H1 (cell line): ENCODE data around the gene BPGM. TPM values are rescaled to one million over a fixed set of nuclear protein-coding genes. Genes with fewer than 3 reads are reported as not detected.

Experiments
- CTCF ChIA-PET: fragments of 300-600 bp; sonication (Branson Sonifier 250); formaldehyde crosslinking; loops from one replicate; lab custom pipeline; 2021; ENCODE audit not compliant: partially characterized antibody; lab: Charles Lee
- POLR2A ChIA-PET: fragments of 300-600 bp; sonication (Branson Sonifier 250); formaldehyde crosslinking; loops from one replicate; lab custom pipeline; 2021; ENCODE audit warnings: inconsistent platforms; ENCODE audit not compliant: partially characterized antibody; lab: Charles Lee
- DNase-seq, 2 experiments: peaks; one replicate each; pipeline versions ENCODE4 v3.0.0 to v3.0.0-alpha.2; 2010 to 2022; ENCODE audit warnings: low spot score in 2 of 2, low read depth in 1 of 2, mixed read lengths in 1 of 2
- FAIRE-seq: peaks from 2 replicates; lab custom pipeline; 2011; peaks lifted over from hg19 to GRCh38; lab: Jason Lieb, UNC
- H2AFZ ChIP-seq: 2 replicates; pipeline ENCODE4 v1.8.1; 2012; ENCODE audit warnings: low read length, inconsistent platforms
- H2AK5ac ChIP-seq: 2 replicates; pipeline ENCODE4 v1.6.1; 2013; ENCODE audit warnings: low read depth, low read length
- H2BK120ac ChIP-seq: replicated peaks from 2 replicates; pipeline ENCODE3; 2013; ENCODE audit warnings: low read depth, low read length, inconsistent platforms
- H2BK12ac ChIP-seq: 2 replicates; pipeline ENCODE4 v1.6.1; 2013; ENCODE audit warnings: low read depth, low read length
- H2BK15ac ChIP-seq: 2 replicates; pipeline ENCODE4 v1.6.1; 2013; ENCODE audit warnings: low read length
- H2BK20ac ChIP-seq: 2 replicates; pipeline ENCODE4 v1.6.1; 2013; ENCODE audit warnings: low read length
- H2BK5ac ChIP-seq: 2 replicates; pipeline ENCODE4 v1.6.1; 2013; ENCODE audit warnings: low read depth, low read length
- H3K14ac ChIP-seq: 2 replicates; pipeline ENCODE4 v1.6.1; 2013; ENCODE audit warnings: inconsistent platforms; ENCODE audit not compliant: insufficient read length
- H3K18ac ChIP-seq: 2 replicates; pipeline ENCODE4 v1.6.1; 2013; ENCODE audit warnings: low read length; ENCODE audit errors: extremely low read depth
- H3K23ac ChIP-seq: 2 replicates; pipeline ENCODE4 v1.6.1; 2013; ENCODE audit warnings: inconsistent platforms; ENCODE audit not compliant: insufficient read length
- H3K23me2 ChIP-seq: 2 replicates; pipeline ENCODE4 v1.6.1; 2013; ENCODE audit warnings: low read depth, low read length
- H3K27ac ChIP-seq: 2 replicates; pipeline ENCODE4 v1.6.1; 2011; ENCODE audit warnings: low read depth, low read length, inconsistent platforms
- H3K27me3 ChIP-seq, 4 experiments: replicated peaks in 1 of 4; 1 replicate in 1 of 4; 2 replicates in 3 of 4; pipeline versions ENCODE4 v1.6.1 to v1.8.1; 2011 to 2013; ENCODE audit warnings: low read length in 3 of 4, mild to moderate bottlenecking in 3 of 4, inconsistent platforms in 2 of 4, mixed read lengths in 2 of 4, moderate library complexity in 1 of 4; ENCODE audit not compliant: control insufficient read depth in 3 of 4, insufficient read depth in 3 of 4; ENCODE audit errors: extremely low read depth in 1 of 4
- H3K36me3 ChIP-seq, 4 experiments: 2 replicates each; pipeline versions ENCODE4 v1.6.1 to v1.8.1; 2011 to 2013; ENCODE audit warnings: mild to moderate bottlenecking in 4 of 4, low read length in 3 of 4, moderate library complexity in 2 of 4, control low read depth in 1 of 4, inconsistent platforms in 1 of 4; ENCODE audit not compliant: insufficient read depth in 4 of 4, control insufficient read depth in 2 of 4
- H3K4ac ChIP-seq: replicated peaks from 2 replicates; pipeline ENCODE3; 2013; ENCODE audit warnings: low read length, low read depth, mixed read lengths, inconsistent platforms; ENCODE audit not compliant: insufficient read length
- H3K4me1 ChIP-seq, 4 experiments: replicated peaks in 1 of 4; 1 replicate in 1 of 4; 2 replicates in 3 of 4; pipeline versions ENCODE4 v1.6.1 to v1.8.1; 2011 to 2013; ENCODE audit warnings: low read length in 3 of 4, inconsistent platforms in 2 of 4, mixed read lengths in 1 of 4; ENCODE audit not compliant: insufficient read depth in 4 of 4, control insufficient read depth in 3 of 4
- H3K4me2 ChIP-seq, 2 experiments: 2 replicates each; pipeline versions ENCODE4 v1.6.1 to v1.8.1; 2011 to 2013; ENCODE audit warnings: low read depth in 2 of 2, low read length in 2 of 2, control low read depth in 1 of 2, inconsistent platforms in 1 of 2, mild to moderate bottlenecking in 1 of 2; ENCODE audit not compliant: insufficient read depth in 1 of 2
- H3K4me3 ChIP-seq, 4 experiments: fragments of 200-600, 300-600 bp in 1 of 4; sonication (generic), shearing (Covaris generic), sonication (Bioruptor Twin) in 1 of 4; 2 replicates each; pipeline versions ENCODE4 v1.5.1 to v1.8.1; 2011 to 2016; ENCODE audit warnings: low read length in 4 of 4, low read depth in 3 of 4, control low read depth in 2 of 4, inconsistent platforms in 2 of 4, mild to moderate bottlenecking in 2 of 4, mixed read lengths in 1 of 4, moderate library complexity in 1 of 4; ENCODE audit not compliant: insufficient read depth in 2 of 4; ENCODE audit errors: extremely low read depth in 1 of 4
- H3K56ac ChIP-seq: replicated peaks from 2 replicates; pipeline ENCODE3; 2013; ENCODE audit warnings: low read depth, mild to moderate bottlenecking, mixed read lengths, low read length, inconsistent platforms; ENCODE audit not compliant: insufficient read length
- H3K79me1 ChIP-seq: 2 replicates; pipeline ENCODE4 v1.6.1; 2013; ENCODE audit warnings: low read depth, low read length, control low read depth
- H3K79me2 ChIP-seq, 2 experiments: 2 replicates each; pipeline versions ENCODE4 v1.6.1 to v1.8.1; 2012 to 2013; ENCODE audit warnings: low read length in 2 of 2, mild to moderate bottlenecking in 2 of 2, inconsistent platforms in 1 of 2; ENCODE audit not compliant: insufficient read depth in 2 of 2, control insufficient read depth in 1 of 2
- H3K9ac ChIP-seq, 4 experiments: replicated peaks in 1 of 4; 1 replicate in 1 of 4; 2 replicates in 3 of 4; pipeline versions ENCODE4 v1.6.1 to v1.8.1; 2011 to 2013; ENCODE audit warnings: low read depth in 3 of 4, low read length in 3 of 4, control low read depth in 2 of 4, mild to moderate bottlenecking in 2 of 4, moderate library complexity in 2 of 4, inconsistent platforms in 1 of 4; ENCODE audit errors: extremely low read depth in 1 of 4
- H3K9me3 ChIP-seq, 2 experiments: 2 replicates each; pipeline versions ENCODE4 v1.6.1 to v1.8.1; 2012 to 2013; ENCODE audit warnings: mild to moderate bottlenecking in 2 of 2, moderate library complexity in 2 of 2, control low read depth in 1 of 2, inconsistent platforms in 1 of 2, low read depth in 1 of 2, low read length in 1 of 2, mixed read lengths in 1 of 2; ENCODE audit not compliant: insufficient read depth in 2 of 2
- H4K20me1 ChIP-seq, 2 experiments: replicated peaks in 1 of 2; 2 replicates each; pipeline versions ENCODE3 to v1.8.1; 2011 to 2013; ENCODE audit warnings: inconsistent platforms in 2 of 2, low read length in 2 of 2, mild to moderate bottlenecking in 1 of 2; ENCODE audit not compliant: insufficient read depth in 2 of 2, control insufficient read depth in 1 of 2
- H4K5ac ChIP-seq: 2 replicates; pipeline ENCODE4 v1.6.1; 2013; ENCODE audit warnings: low read length, low read depth, mixed read lengths, inconsistent platforms; ENCODE audit not compliant: insufficient read length
- H4K8ac ChIP-seq: 2 replicates; pipeline ENCODE4 v1.8.0; 2013; ENCODE audit warnings: mild to moderate bottlenecking, moderate library complexity, low read length, inconsistent platforms; ENCODE audit not compliant: insufficient read depth; ENCODE audit errors: extremely low read depth
- H4K91ac ChIP-seq: replicated peaks from 2 replicates; pipeline ENCODE3; 2013; ENCODE audit warnings: low read length, mixed read lengths, inconsistent platforms; ENCODE audit not compliant: insufficient read length
- HDAC2 ChIP-seq, 2 experiments: fragments of 300-600 bp in 1 of 2; sonication (generic) in 1 of 2; IDR thresholded peaks; 2 replicates each; pipeline ENCODE4 v1.6.1; 2011 to 2012; ENCODE audit warnings: low read depth in 2 of 2, low read length in 2 of 2, mild to moderate bottlenecking in 2 of 2, moderate library complexity in 2 of 2, borderline replicate concordance in 1 of 2, inconsistent platforms in 1 of 2
- KDM1A ChIP-seq: fragments of 200-600, 300-600 bp; sonication (generic); IDR thresholded peaks from 2 replicates; pipeline ENCODE4 v1.7.1; 2016; ENCODE audit warnings: mild to moderate bottlenecking, low read length, borderline replicate concordance
- WGBS, 2 experiments: shearing (Covaris generic) in 1 of 2; methylation state at CpG; one replicate each; pipeline versions ENCODE4 v1.1.6 to v1.1.7; 2013 to 2015; ENCODE audit warnings: low lambda C conversion rate in 2 of 2, mixed read lengths in 2 of 2, inconsistent platforms in 1 of 2, low coverage in 1 of 2, missing lambda C conversion rate in 1 of 2; ENCODE audit not compliant: insufficient replicate concordance in 2 of 2, insufficient coverage in 1 of 2, insufficient read length in 1 of 2; ENCODE audit errors: extremely low coverage in 1 of 2, missing lambda C conversion rate in 1 of 2; 5-methylcytosine and 5-hydroxymethylcytosine counted together
- polyA plus RNA-seq, 7 experiments: library from polyadenylated mRNA; depleted of rRNA in 3 of 7; stranded (reverse) in 5 of 7; unstranded in 2 of 7; fragments of >200 nt in 5 of 7; fragments of 200-250 nt in 2 of 7; gene quantifications; 1 replicate in 5 of 7; 2 replicates in 1 of 7; 4 replicates in 1 of 7; pipeline versions ENCODE4 v1.2.1 to v1.2.3, GENCODE V29; 2011 to 2013; ENCODE audit warnings: missing spikeins in 2 of 7, mixed read lengths in 2 of 7
- total RNA-seq: library from RNA; stranded (reverse); fragmentation: NEBNext Ultra II Directional; extraction: Animal tissue kit (Norgen Biotek cat#: 25700); gene quantifications from 2 replicates; pipeline ENCODE4 v1.2.1, GENCODE V29; 2021

BPGM gene
- total and polyA plus RNA-seq, 2 of the 8 experiments (the other 6 are each of a cell fraction or from before 2014, with no cell fraction given), result 9.7 to 15.3 TPM

- Histone ChIP-seq H3K4me2 (no peak overlapping the region), H3K4me1 (peaks cover 0 to 4% (median 3%) of the 10 kb centered on the region in 4 experiments; a peak in 2 of 7 replicates)
- POLR2A ChIA-PET, result no interaction called here
Measured at GRCh38 chr7:134694767-134695166, 48.1 kb downstream of the BPGM start.

More at GRCh38 chr7:134694767-134695166, 48.1 kb downstream of the BPGM start:
- no peak overlapping the region for H2AFZ ChIP-seq
- WGBS, 2 experiments, result 90% methylated on average over 2 of the region's 2 CpGs; no CpG with 5 or more reads in 1 of the 2 experiments
- no peak overlapping the region for H4K5ac ChIP-seq
- no peak overlapping the region for H2BK5ac ChIP-seq
- no peak overlapping the region for H3K56ac ChIP-seq
- no peaks in the 10 kb centered on the region for H3K27me3 ChIP-seq
- H3K4me3 ChIP-seq, result no peak overlapping the region
- H2BK120ac ChIP-seq, result no peak overlapping the region
- H3K23ac ChIP-seq, result no peak overlapping the region
- no peak overlapping the region for H3K9ac ChIP-seq
- H3K23me2 ChIP-seq, result no peaks in the 10 kb centered on the region
- H4K20me1 ChIP-seq, result no peaks in the 10 kb centered on the region
- no peak overlapping the region for H2BK12ac ChIP-seq
- CTCF ChIA-PET, result interaction anchor here (0.8 to 4.3 kb wide), 28 partner anchors 9 to 260 kb away, joined by 3 to 24 read pairs (median 5); partner anchors contain the start of gene BPGM
- H2AK5ac ChIP-seq, result no peak overlapping the region
- DNase-seq (no peak), FAIRE-seq (no peak)
- H2BK15ac ChIP-seq, result no peak overlapping the region
- no peak overlapping the region for H4K91ac ChIP-seq
- H2BK20ac ChIP-seq, result no peak overlapping the region
- TF ChIP-seq KDM1A (peak; percentile 79; the same call in 1 of the 2 replicates), HDAC2 (IDR thresholded peaks at IDR 0.05; ENCODE audit: borderline replicate concordance in 1 of 2, low read depth in 2 of 2, low read length in 2 of 2) (no peak)
- no peak overlapping the region for H3K18ac ChIP-seq
- no peak overlapping the region for H3K4ac ChIP-seq
- no peak overlapping the region for H3K14ac ChIP-seq
- H3K36me3 ChIP-seq, result no peaks in the 10 kb centered on the region; a peak in 1 of 8 replicates
- H3K27ac ChIP-seq, result no peak overlapping the region
- no peaks in the 10 kb centered on the region for H3K79me1 ChIP-seq
- no peaks in the 10 kb centered on the region for H3K9me3 ChIP-seq
- H4K8ac ChIP-seq, result no peak overlapping the region
- no peaks in the 10 kb centered on the region for H3K79me2 ChIP-seq
